ENCODE results near the gene EPSTI1. TPM values are rescaled to one million over a fixed set of nuclear protein-coding genes. Genes with fewer than 3 reads are reported as not detected.

EPSTI1 gene
- polyA plus RNA-seq, 1 donor from 2014 or later = not detected

- TF ChIP-seq, protein P1, sequence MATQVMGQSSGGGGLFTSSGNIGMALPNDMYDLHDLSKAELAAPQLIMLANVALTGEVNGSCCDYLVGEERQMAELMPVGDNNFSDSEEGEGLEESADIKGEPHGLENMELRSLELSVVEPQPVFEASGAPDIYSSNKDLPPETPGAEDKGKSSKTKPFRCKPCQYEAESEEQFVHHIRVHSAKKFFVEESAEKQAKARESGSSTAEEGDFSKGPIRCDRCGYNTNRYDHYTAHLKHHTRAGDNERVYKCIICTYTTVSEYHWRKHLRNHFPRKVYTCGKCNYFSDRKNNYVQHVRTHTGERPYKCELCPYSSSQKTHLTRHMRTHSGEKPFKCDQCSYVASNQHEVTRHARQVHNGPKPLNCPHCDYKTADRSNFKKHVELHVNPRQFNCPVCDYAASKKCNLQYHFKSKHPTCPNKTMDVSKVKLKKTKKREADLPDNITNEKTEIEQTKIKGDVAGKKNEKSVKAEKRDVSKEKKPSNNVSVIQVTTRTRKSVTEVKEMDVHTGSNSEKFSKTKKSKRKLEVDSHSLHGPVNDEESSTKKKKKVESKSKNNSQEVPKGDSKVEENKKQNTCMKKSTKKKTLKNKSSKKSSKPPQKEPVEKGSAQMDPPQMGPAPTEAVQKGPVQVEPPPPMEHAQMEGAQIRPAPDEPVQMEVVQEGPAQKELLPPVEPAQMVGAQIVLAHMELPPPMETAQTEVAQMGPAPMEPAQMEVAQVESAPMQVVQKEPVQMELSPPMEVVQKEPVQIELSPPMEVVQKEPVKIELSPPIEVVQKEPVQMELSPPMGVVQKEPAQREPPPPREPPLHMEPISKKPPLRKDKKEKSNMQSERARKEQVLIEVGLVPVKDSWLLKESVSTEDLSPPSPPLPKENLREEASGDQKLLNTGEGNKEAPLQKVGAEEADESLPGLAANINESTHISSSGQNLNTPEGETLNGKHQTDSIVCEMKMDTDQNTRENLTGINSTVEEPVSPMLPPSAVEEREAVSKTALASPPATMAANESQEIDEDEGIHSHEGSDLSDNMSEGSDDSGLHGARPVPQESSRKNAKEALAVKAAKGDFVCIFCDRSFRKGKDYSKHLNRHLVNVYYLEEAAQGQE (IDR thresholded peaks at IDR 0.05; ENCODE audit: borderline replicate concordance) = no peak
- TF ChIP-seq CTCF (IDR thresholded peaks at IDR 0.05; ENCODE audit: poor library complexity, severe bottlenecking) (no peak), POLR2AphosphoS5 (IDR thresholded peaks at IDR 0.05) (no peak), MXI1 (conservative IDR thresholded peaks at IDR 0.05; ENCODE audit: poor library complexity, severe bottlenecking) (no peak), TAF1 (IDR thresholded peaks at IDR 0.05; ENCODE audit: low read depth) (no peak), EP300 (conservative IDR thresholded peaks at IDR 0.05; ENCODE audit: poor library complexity, severe bottlenecking) (no peak), EZH2 (IDR thresholded peaks at IDR 0.05; ENCODE audit: borderline replicate concordance, insufficient read depth, low read length, poor library complexity, severe bottlenecking) (no peak), SMC3 (conservative IDR thresholded peaks at IDR 0.05; ENCODE audit: poor library complexity) (no peak), RAD21 (conservative IDR thresholded peaks at IDR 0.05) (no peak)
- Histone ChIP-seq H3K79me2 (replicated peaks; ENCODE audit: insufficient read depth, low read length) (no peaks in the 10 kb centered on the region), H3K4me3 (ENCODE audit: low read length) (no peak overlapping the region), H2AFZ (ENCODE audit: low read depth, low read length) (no peak overlapping the region), H3K9me3 (ENCODE audit: low read length) (no peaks in the 10 kb centered on the region), H3K9ac (ENCODE audit: low read length) (no peak overlapping the region), H3K27me3 (ENCODE audit: insufficient read depth, low read depth, low read length) (no peaks in the 10 kb centered on the region), H3F3A (ENCODE audit: insufficient read depth, low read length, poor library complexity, severe bottlenecking) (no peaks in the 10 kb centered on the region), H3K4me2 (ENCODE audit: low read length) (no peak overlapping the region), H3K27ac (ENCODE audit: low read length) (no peak overlapping the region), H4K20me1 (ENCODE audit: insufficient read depth) (no peaks in the 10 kb centered on the region), H3K36me3 (ENCODE audit: insufficient read depth, low read length) (no peaks in the 10 kb centered on the region), H3K9me2 (ENCODE audit: insufficient read depth, low read length) (no peaks in the 10 kb centered on the region)
These were observed 10.7 kb downstream of the EPSTI1 start for GRCh38 chr13:42981317-42981716.

- TF ChIP-seq SMC3 (conservative IDR thresholded peaks at IDR 0.05; ENCODE audit: poor library complexity) (no peak), TAF1 (IDR thresholded peaks at IDR 0.05; ENCODE audit: low read depth) (no peak), MXI1 (conservative IDR thresholded peaks at IDR 0.05; ENCODE audit: poor library complexity, severe bottlenecking) (no peak), EZH2 (IDR thresholded peaks at IDR 0.05; ENCODE audit: borderline replicate concordance, insufficient read depth, low read length, poor library complexity, severe bottlenecking) (no peak)
- TF ChIP-seq, protein P1 (IDR thresholded peaks at IDR 0.05; ENCODE audit: borderline replicate concordance) = no peak
- H3K4me2 ChIP-seq (ENCODE audit: low read length) = no peak overlapping the region
- H3K36me3 ChIP-seq (ENCODE audit: insufficient read depth, low read length) = no peaks in the 10 kb centered on the region
These were observed 14.8 kb downstream of the EPSTI1 start for GRCh38 chr13:42977219-42977659.

More at GRCh38 chr13:42977219-42977659, 14.8 kb downstream of the EPSTI1 start:
- H4K20me1 ChIP-seq (ENCODE audit: insufficient read depth) = no peaks in the 10 kb centered on the region
- H2AFZ ChIP-seq (ENCODE audit: low read depth, low read length) = no peak overlapping the region
- no peaks in the 10 kb centered on the region for H3F3A ChIP-seq (ENCODE audit: insufficient read depth, low read length, poor library complexity, severe bottlenecking)
- H3K9ac ChIP-seq (ENCODE audit: low read length) = no peak overlapping the region
- H3K9me3 ChIP-seq (ENCODE audit: low read length) = no peaks in the 10 kb centered on the region
- H3K27ac ChIP-seq (ENCODE audit: low read length) = no peak overlapping the region
- H3K4me3 ChIP-seq (ENCODE audit: low read length) = no peak overlapping the region
- no peaks in the 10 kb centered on the region for H3K79me2 ChIP-seq (replicated peaks; ENCODE audit: insufficient read depth, low read length)
- H3K27me3 ChIP-seq (ENCODE audit: insufficient read depth, low read depth, low read length) = no peaks in the 10 kb centered on the region
- H3K9me2 ChIP-seq (ENCODE audit: insufficient read depth, low read length) = no peaks in the 10 kb centered on the region
